D721Med (cell line): Measurements from ENCODE around the gene UBE2J1.

Experiments
- DNase-seq: peaks from one replicate; pipeline ENCODE4 v3.0.0; 2011; ENCODE audit warnings: low spot score; ENCODE audit not compliant: insufficient read length
- FAIRE-seq: peaks from 2 replicates; lab custom pipeline; 2011; peaks lifted over from hg19 to GRCh38; lab: Jason Lieb, UNC
- TF ChIP-seq, protein P1 (sequence below): IDR thresholded peaks from 2 replicates; pipeline ENCODE4 v1.5.1; 2012; ENCODE audit warnings: mild to moderate bottlenecking, control low read depth; ENCODE audit not compliant: insufficient read depth; ENCODE audit errors: missing control alignments

UBE2J1 gene

DNA sequence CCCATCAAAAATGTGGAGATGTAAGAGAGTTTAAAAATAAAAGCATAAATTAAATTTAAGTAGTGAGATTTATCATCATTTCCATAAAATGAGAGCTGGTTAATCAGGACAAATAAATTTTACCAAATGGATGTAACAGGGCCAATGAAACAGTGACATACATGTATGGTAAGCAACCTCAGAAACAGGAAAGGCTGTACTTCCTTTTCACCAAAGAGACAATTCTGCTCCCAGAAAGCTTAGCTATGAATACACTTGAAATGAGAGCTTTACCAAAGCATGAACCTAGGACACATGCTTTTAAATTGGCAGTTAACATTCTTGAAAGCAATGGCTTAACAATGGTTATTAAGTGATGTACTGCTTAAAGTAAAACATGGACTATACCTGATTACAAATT, 12.1 kb upstream of the UBE2J1 start:
- FAIRE-seq (no peak), DNase-seq (no peak)
- TF ChIP-seq, protein P1, sequence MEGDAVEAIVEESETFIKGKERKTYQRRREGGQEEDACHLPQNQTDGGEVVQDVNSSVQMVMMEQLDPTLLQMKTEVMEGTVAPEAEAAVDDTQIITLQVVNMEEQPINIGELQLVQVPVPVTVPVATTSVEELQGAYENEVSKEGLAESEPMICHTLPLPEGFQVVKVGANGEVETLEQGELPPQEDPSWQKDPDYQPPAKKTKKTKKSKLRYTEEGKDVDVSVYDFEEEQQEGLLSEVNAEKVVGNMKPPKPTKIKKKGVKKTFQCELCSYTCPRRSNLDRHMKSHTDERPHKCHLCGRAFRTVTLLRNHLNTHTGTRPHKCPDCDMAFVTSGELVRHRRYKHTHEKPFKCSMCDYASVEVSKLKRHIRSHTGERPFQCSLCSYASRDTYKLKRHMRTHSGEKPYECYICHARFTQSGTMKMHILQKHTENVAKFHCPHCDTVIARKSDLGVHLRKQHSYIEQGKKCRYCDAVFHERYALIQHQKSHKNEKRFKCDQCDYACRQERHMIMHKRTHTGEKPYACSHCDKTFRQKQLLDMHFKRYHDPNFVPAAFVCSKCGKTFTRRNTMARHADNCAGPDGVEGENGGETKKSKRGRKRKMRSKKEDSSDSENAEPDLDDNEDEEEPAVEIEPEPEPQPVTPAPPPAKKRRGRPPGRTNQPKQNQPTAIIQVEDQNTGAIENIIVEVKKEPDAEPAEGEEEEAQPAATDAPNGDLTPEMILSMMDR, result no peak

DNA sequence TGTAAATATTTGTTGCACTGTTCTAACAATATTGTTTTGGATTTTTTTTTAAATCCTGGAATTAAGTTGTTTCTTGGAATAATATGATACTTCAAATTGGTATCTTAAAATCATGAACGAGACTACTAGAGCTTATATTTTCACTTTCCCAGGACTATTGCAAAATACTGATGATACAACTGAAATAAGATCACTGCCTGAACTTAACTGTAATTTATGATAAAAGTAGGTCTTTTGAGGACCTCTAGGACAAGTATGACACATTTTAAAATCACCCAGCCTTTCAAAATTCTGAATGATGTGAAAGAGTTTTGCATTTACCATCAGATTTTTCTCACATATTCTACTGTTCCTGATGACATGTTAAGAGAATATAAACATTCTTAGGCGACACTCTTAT, 8.6 kb upstream of the UBE2J1 start:
- FAIRE-seq (no peak), DNase-seq (no peak)
- TF ChIP-seq, protein P1, result no peak

DNA sequence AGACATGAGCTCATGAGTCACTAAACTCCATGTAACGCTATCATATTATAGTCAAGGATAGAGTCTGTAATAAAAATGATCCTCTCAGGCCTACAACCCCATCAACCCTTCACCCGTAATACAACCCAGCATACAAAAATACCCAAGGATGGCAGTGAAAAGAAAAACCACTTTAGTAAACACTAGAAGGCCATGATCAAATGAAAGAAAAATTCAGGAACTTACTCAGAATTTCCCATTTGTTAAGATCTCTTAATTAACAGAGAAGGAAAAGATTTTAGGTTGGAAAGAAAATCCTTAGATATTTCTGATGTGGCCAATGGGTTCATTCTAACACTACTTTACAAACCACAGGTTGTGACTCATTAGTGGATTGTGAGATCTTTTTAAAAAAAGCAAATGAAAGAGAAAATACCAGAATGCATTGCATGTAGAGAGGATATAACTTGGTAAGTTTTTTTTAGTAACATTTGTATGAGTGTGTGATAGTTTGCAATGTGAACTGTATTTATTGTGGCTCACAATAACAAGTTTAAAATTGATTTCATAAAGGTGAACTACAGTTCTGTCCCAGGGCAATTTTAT, 8.0 kb upstream of the UBE2J1 start:
- FAIRE-seq (no peak), DNase-seq (no peak)

DNA sequence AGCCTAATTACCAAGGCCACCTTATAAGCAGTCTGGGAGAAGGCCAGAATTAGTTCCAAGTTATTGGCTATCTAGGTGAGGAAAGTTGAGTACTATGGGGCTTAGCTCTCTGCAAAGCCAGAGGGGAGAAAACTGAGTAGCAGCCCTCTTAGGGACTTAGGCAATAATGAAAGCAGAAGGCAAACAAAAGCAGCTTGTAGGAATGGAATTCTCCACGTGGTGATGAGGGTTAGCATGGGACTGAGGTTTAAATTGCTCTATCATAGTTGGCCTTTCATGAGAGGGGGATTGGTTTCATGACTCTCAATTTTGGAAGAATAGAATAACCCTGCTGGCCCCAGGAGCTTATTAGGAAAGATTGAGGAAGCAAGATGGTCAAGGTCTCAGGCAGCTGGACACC, 7.0 kb upstream of the UBE2J1 start:
- FAIRE-seq, result no peak
- TF ChIP-seq, protein P1, result no peak
- no peak for DNase-seq

More for the DNA sequence above, 8.0 kb upstream of the UBE2J1 start:
- TF ChIP-seq, protein P1, result no peak

DNA sequence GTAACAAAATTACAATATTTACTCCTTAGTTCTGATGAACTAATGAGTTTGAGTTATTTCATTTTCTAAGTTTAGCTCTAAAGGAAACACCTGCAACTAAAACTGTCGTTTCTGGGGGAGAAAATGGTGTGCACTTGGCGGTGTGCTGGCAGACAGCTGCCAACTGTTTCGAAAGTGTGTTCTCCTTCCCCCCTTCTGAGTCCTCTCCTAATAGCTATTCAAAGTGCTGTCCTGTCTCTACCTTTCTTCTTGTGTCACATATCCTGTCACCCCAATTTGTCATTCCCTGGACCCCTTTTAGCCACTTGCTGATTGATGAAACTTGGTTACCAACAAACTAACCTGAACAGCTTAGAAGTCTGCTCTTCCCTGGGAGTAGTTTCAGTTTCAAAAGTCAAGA, 4.9 kb upstream of the UBE2J1 start:
- DNase-seq (no peak), FAIRE-seq (no peak)
- TF ChIP-seq, protein P1, result no peak

DNA sequence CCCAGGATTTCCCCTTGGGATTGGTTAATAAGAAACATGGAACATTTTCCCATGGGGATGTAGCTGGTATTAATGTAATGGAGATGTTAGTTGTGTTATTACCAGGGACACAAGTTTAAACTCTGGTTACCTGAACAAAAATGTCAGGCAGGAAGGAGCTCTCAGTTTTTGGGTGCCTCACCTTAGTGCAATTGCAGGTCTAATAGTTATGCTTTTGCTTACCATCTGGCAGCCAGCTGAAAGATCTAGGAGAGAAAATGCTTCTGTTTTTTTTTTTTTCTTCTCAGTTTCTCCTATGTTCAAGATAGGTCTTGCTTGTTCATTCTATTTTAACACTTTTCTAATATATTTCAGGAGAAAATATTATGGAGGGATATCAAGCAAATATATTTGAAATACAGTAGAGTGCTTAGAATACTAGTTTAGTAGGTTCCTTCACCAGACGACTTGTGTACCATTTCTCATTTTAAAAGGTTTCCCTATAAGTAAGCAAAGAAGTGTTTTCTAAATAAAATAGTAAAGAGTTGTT, 4.2 kb upstream of the UBE2J1 start:
- FAIRE-seq, result no peak
- no peak for DNase-seq

DNA sequence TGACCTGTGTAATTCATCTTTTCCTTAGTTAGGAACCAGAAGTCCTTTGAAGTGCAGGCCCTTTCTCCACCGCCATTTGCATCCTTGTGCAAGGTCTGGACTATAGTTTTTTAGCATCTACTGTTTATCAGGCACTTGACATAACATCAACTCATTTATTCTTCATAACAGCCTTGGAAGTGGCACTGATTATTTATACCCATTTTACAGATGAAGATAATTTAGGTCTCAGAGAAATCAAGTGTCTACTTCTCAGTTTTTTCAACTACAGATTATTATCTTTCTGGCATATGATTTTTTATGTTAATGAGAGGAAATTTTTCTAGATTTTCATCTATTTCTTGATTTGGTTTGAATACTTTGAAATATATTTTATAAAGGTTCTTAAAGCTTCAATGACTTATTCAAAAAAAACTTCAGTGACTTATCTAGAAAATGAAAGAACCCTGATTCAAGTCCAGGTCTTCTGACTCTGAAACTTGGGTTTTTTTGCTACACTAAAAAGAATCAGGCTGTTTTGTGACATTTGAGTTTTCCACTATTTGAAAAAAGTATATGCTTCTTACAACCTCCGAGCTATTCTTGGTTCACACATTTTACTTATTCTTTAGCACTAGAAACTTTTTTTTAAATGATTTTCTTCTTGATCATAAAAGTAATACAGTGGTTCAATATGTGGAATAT, 3.1 kb upstream of the UBE2J1 start:
- DNase-seq (no peak), FAIRE-seq (no peak)
- TF ChIP-seq, protein P1, result no peak

More for the DNA sequence above, 4.2 kb upstream of the UBE2J1 start:
- TF ChIP-seq, protein P1, result no peak
